HG03457 (cell line): ENCODE data around the gene TMEM131.

Experiments
- ATAC-seq: cut with Tn5 transposase; IDR thresholded peaks from one replicate; pipeline ENCODE4 v1.9.1; 2021; ENCODE audit warnings: moderate number of reproducible peaks; ENCODE audit not compliant: unreplicated experiment

Gene TMEM131

GRCh38 chr2:97770445-97770844, 225.3 kb downstream of the TMEM131 start:
- ATAC-seq: no peak

DNA sequence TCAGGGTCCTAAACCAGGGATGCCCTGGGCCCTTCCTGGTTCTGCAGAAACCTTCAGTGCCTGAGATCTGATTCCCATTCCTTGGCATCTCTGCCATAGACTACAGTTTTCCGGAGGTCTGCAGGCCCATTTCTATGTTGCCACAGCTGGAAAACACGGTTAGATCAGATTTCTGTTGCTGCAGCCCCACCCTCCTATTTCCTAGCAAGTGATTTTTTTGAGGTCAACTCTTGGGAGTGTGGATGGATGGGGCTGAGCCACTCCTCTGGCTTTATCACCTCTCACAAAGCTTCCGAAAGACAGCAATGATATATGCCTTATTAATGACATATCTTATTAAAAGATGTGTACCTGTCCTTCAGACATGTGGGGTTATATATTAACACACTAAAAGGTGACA, 226.0 kb downstream of the TMEM131 start:
- ATAC-seq: no peak

DNA sequence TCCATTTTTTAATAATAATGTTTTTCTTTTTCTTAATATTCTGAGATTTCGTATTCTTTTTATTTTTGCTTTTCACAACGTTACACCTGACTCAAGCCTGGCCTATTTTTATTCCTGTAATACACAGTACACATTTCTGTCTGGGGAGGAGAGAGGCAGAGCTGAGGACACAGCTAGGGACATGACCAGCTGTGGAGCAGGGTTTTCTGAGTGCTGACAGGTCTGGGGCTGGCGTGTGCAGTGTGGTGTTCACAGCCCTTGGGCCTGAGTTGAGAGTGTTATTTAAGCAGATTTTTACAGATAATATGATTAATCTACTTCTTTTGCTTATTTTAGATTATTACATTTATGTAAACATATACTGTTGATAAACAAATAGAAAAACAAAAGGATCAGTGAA, 226.4 kb downstream of the TMEM131 start:
- ATAC-seq: no peak

DNA sequence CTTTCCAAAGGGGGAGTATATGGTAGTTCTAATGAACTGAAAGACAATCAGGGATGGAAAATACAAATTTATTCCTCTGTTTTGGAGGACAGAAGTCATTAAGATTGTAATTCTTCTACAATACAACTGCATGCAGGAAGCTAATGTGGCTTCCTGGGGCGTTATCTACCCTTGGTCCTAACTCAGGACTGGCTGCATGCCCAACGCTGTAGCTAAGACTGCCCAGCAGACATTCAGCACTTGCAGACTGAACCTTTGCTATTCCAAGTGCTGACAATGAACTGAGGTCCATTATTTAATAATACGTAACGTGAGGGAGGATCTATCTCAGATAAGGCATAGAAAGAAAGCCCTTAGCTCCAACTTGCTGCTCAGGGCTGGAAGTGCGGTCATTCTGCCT, 229.2 kb downstream of the TMEM131 start:
- ATAC-seq: no peak

DNA sequence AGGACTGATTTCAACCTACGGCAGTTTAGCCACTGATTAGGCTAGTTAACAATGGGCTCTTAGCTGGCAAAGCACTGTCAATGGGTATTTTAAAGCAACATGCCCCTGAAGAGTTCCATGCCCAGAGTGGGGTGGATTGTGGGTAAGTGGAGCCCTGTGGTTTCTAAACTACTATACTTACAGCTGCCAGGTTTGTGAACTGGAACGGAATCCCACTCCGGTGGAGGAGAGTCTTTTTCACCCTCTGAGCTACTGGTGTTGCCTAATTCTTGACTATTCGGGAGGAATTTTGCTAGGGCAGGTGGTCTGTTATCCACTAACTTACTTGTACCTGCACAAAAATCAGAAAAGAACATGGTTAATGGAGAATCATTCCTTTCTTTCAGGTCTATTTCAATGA, 229.8 kb downstream of the TMEM131 start:
- ATAC-seq: no peak

DNA sequence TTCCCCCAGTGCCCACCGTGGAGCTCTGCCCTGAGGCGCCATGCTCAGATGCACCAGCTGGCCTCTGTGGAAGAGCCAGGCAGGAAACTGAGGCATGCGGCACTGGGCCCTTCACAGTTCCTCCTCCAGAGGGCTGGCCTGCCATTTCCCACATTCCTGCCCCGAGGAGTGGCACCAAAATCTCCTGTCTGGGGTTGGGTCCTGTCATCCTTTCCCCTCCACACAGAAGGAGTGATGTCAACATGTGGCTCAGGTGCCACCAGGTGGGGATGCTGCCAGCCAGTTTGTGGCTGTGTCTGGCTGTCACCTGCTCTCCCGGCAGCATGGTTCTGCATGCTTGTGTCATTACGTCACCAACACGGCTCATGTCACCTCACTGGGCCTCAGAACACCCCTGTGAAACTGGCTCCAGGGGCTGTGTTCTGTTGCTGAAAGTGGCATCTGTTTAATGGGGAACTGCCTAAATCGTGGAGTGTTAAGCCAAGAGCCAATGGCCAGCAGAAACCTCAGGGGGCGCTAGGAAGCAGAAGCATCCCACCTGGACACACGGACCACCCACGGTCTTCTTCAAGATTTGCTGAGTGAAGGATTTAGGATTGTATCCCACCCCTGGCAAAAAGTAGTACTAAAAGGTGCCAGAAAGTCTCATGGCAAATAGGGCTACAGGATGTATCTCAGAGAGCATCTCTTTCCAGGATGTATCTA, 231.0 kb downstream of the TMEM131 start:
- ATAC-seq: no peak

DNA sequence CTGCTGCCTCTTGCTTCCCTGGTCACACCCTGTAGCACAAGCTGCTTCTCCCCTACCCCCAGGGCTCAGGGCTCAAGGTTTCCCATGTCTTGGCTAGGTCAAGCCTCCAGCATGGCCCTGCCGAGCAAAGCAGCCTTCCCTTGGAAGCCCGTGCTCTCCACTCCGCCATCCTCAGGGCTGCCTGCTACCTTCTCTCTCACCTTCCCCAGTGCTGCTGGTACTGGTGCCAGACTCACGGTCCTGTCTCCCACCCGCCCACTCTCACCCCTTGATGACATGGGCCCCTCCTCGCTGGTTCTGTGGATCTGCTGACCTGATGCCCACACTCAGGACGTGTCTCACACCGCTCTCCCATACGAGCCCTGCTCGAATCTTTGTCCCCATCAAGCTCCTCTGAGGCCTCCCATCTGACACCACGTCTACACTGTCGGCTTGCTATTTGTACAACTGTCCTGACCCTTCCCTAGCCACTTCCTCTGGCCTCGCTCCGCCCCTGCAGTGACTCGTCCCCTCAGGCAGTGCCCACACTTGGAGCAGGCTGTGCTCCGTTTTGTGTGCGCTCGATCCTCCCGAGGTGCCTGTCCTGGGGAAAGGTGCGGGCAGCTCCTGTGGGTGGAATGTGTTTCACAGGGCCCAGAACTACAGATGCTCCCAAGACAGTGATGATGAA, 232.4 kb downstream of the TMEM131 start:
- ATAC-seq: no peak

DNA sequence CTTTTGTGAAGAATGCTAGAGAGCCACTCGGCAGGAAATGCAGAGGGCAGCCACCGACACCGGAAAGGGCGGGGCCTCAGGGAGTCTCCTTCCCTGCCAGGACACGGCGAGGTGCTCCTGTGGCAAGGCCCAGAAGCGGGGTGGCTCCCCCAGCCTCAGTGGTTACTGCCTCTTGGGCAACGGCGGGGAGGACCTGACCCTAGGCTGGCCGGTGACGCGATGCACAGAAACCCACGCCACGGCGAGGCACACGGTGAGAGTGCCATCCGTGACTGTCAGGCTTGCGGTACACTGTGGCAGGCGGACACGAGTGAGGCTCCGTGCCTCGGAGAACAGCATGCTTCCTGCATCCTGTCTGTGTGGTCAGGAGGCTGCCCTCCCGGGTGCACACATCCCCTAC, 234.6 kb downstream of the TMEM131 start:
- ATAC-seq: no peak

DNA sequence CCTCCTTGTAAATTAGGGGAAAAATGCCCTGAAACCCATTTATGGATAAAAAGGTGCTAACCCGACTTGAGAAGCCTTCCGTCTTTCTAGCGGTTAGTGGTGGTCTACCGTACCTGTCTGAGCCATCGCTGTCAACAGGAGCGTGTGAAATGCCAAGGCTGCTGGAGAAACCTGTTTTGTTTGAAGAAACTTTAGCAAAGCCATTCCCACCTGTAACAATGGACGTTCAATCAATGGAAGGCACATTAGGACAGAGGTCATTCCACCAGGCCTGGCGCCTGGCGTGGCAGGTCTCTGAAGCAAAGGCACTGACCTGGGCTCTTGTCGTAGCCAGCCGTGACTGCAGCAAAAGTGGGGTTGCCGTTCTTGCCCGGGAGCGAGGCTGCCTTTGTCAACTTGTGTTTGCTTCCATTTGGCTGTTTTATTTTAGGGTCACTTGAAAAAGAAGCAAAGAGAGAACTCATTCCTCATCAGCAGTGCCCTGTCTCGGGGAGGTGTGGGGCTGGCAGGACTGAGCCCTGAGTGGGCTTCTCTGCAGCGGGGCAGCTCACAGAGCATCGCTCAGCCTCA, 235.2 kb downstream of the TMEM131 start:
- no peak for ATAC-seq

DNA sequence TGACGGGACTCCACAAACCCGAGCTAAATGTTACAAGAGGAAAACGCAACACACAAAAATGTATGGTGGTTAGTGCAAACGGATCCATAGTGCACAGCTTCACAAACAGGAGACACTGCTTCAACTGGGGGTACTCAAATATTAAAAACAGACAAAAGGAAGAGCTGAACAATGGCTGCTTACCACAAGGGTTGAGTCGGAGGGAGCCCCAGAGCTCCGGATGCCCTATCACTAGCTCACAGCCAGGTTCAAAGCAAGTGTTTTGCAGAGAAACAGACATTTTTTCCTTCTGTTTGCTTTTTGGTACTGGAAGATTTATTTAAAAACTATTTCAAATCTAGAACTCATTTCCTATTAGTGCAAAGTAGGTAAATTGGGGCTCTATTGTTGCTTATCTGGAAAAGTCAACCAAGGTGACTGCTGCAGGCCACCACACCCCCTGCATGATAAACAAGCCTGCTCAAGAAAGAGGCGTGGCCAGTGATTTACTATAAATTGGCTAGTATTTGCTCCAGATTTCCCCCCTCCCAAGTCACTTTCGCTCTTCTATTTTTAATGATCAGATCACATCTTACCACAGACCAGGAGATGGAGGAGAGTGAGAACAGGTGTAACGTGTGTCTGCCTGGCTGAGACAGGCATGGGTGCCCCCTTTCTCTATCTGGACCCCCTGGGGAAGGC, 235.9 kb downstream of the TMEM131 start:
- no peak for ATAC-seq

DNA sequence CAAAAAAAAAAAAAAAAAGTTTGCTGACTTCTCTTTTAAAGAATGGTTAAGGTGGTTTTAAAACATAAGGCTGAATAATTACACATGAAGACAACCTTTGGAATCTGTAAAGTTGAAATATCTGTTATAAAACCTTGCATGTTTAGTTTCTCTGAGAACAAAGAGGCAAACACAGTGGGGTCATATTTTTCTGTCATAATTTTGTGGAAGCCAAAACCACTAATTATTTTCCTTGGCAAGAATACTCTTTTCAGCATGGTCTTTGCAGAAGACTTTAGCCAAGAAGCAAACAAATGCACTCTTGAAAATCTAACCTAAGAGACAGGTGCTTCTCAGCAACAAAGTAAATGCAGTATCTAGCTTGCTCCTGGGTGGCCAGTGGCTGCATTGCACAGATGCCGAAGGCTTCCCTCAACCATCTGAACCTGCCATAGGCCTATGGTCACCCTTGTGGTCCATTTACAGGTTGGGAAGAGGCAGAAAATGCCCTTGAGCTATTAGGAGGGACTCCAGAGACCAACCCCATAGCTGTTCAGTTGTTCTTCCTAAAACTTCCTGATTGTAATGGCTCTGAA, 237.5 kb downstream of the TMEM131 start:
- no peak for ATAC-seq

DNA sequence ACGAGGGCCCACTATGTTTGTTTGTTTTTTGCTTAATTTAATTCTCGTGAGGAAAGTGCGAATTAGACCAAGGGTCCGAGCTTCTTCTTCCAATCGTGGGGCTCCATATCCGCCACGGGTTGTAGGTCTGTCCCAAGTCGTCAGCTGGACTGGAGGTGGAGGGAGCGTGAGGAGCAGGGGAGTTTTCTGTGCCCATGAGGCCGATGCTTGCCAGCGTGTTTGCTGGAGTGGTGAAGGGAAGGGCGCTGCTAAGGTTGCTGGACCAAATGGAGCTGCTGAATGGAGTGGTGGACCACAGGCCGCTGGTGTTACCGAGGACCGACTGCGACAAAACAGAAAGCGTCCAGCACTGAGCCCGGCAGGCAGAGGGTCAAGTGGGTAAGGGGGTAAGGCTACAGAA, 238.7 kb downstream of the TMEM131 start:
- no peak for ATAC-seq

DNA sequence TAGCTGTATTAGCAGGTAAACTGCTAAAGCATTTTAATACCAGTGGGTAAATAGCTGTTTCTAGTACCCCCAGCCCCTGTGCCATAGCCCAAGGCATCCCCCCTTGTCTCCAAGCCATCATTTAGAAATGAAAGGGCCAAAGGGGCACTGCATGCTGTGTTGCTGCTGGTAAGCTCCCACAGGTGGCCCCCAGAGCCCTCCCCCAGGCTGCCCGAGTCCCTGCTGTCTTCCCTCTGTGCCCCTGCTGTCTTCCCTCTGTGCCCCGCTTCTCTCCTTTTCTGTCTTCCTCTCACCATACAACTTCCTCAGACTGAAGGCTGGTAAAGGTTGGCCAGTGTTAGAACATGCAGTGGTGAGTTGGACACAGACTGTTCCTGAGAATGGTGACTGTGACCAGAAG, 240.3 kb downstream of the TMEM131 start:
- no peak for ATAC-seq

DNA sequence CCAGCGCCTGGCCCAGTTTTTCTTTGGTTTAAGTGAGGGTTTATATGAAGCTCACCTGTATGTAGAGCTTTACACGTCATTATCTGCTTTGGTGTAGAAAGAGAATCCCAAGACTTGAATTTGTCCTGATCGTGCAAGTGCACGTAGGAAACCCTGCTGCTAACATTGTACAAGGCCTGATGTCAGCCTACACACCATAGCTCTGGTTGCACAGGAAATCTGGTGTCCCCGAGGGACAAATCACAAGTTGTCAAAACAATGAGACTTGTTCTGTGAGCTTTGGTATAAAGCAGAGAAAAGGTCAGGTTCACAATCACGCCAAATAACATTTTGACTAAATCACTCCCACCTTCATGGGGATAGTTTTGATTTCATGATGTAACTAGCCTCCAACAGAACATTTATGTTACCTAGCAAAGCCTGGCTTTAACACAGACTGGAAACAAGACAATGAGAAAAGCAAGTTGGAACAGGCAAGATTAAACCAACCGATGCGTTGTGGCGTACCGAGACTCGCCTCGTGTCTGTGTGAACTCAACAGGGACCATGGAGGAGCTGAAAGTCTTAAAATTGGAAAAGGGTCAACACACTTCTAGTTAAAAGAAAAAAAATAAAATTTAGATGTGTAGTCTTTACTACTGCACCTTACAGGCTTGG, 240.9 kb downstream of the TMEM131 start:
- no peak for ATAC-seq

DNA sequence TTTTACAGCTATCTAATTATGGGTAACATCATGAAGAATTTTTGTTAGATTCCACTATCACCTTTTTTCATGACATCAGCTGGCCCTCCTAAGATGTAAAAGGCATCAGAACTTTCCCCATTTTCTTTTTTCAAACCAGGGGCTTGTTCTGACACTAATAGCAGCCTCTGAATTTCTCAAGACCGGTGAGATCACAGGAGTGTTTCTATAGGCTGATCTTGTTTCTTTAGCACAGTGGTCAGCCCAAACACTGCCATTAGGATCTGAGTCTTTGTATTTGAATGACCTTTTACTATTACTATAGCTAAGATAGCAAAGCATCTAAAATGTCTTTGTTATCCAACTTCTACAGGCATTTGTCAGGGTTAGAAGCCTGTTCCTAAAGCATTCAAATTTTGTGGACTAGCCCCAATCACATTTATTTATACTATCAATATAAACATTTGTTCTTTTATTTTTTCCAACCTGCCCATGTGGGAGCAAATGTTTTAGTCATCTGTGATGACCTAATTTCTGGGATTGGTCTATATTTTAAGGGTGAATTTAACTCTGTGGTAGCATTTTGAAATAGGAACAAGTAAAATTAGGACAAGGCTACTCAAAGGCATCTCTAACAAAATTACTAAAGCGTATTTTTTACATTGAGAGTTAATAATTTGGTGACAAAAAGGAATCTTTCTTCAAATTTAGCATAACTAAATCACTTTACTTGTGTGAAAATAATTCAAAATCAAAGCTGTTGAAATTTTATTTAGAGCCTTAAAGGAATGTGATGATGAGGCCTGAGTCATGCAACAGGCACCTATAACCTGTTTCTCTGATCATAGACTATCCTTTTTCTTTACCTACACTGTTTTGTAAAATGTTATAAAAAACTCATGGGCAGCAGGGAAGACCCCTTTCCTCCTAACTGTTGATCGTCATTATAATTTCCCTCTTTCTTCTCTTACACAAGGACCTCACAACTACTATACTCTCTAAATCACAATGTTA, 243.1 kb downstream of the TMEM131 start:
- ATAC-seq: no peak

DNA sequence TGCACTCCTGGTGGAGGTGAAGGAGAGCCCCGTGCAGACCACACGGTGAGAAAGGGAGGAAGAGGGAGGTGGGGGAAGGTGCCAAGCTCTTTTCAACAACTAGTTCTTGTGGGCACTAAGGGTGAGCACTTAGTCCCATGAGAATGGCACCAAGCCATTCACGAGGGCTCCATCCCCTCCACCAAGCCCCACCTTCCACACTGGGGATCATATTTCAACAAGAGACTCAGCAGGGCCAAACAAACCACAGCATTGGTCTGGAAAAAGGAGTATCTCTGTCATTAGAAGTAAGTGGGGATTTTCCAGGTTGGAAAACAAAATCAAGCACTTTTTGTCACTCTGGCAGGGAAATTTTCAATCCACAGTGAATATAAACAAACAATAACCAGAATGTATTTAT, 244.0 kb downstream of the TMEM131 start:
- ATAC-seq: no peak

DNA sequence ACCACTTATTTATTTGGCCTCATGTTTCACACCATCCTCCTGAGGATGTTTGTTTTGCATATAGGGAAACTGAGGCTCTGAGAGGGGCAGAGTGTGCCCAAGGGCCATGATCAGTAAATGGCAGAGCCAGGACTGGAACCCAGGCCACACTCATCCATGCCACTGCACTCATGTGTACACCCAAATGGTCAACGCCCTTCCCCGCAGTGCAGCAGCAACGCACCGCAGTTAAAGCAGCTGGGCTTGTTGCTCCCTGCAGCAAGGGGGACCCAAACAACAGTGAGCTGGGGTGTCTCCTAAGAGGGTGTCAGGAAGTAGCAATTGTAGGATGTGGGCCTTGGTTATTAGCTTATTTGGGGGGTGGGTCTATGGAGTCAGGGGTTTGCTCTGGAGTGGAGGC, 245.7 kb downstream of the TMEM131 start:
- ATAC-seq: no peak

- ATAC-seq: no peak
These were observed 246.2 kb downstream of the TMEM131 start for GRCh38 chr2:97749581-97749980.

DNA sequence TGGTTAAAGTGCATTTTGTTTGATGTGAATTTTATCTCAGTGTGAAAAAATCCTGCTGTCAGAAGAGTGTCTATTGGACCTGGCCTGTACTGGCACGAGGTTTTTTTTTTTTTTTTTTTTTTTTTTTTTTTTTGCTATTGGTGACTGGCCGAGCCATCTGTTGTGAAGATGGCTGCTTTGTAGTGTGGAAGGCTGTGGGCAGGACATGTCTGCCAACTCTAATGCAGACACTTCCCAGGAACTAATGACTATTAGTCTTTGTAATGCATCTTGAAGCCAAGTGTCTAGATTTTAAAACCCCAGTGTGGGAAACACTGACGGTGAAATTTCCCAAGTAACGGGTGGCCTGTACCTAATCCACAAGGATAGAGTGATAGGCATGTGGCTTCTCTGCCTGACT, 248.0 kb downstream of the TMEM131 start:
- no peak for ATAC-seq

DNA sequence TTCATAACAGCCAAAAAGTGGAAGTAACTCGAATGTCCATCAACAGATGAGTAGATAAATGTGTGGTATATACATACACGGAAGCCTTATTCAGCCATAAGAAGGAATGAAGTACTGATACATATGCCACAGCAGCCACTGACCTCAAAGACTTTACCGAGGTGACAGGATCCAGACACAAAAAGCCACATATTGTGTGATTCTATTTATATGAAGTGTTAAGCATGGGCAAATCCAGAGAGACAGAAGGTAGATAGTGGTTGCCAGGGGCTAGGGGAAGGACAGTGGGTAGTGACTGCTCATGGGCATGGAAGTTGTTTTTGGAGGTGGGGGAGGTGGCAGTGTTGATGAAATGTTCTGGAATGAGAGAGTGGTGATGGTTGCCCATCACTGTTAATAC, 248.5 kb downstream of the TMEM131 start:
- no peak for ATAC-seq
